ENCODE measurements around the gene SLC22A23.

SLC22A23 gene

GRCh38 chr6:3350252-3350796 is 106.5 kb downstream of the SLC22A23 start:
- CTCF ChIA-PET, result interaction anchor here (0.6 kb wide), 1 partner anchor 103 kb away, joined by 3 read pairs; no protein-coding TSS in a partner anchor
- H3K36me3 ChIP-seq (ENCODE audit: control insufficient read depth in 2 of 2, insufficient read depth in 1 of 2, low read length in 2 of 2), result no peaks in the 10 kb centered on the region
- H3K9me3 ChIP-seq (ENCODE audit: control insufficient read depth, insufficient read depth, low read depth, low read length), result no peaks in the 10 kb centered on the region
- H3K4me3 ChIP-seq (ENCODE audit: low read depth, low read length), result no peak overlapping the region
- POLR2A ChIA-PET, result interaction anchor here (0.8 to 1.5 kb wide), 2 partner anchors 11 to 567 kb away, joined by 3 to 5 read pairs; no protein-coding TSS in a partner anchor
- H3K4me1 ChIP-seq (ENCODE audit: control insufficient read depth, insufficient read depth, low read length), result peaks cover 31% of the 10 kb centered on the region
- peak overlapping the region; percentile 40; the same call in 1 of the 2 replicates for H3K27ac ChIP-seq (ENCODE audit: extremely low read depth, low read depth, low read length)
- TF ChIP-seq ZBTB21 (tag by site-specific recombination; IDR thresholded peaks at IDR 0.05) (no peak), YY1 (tag by site-specific recombination; IDR thresholded peaks at IDR 0.05) (no peak), ZNF366 (tag by site-specific recombination; conservative IDR thresholded peaks at IDR 0.05) (no peak), HOXA7 (CRISPR knock-in tag; IDR thresholded peaks at IDR 0.05; ENCODE audit: borderline replicate concordance) (no peak), MYNN (tag by site-specific recombination; IDR thresholded peaks at IDR 0.05; ENCODE audit: borderline replicate concordance) (no peak), ZNF341 (tag by site-specific recombination; IDR thresholded peaks at IDR 0.05; ENCODE audit: low read depth) (0 out of 2 replicates have a peak, but pooled peaks have one; percentile 36)

GRCh38 chr6:3349388-3350251 is 107.2 kb downstream of the SLC22A23 start:
- H3K4me1 ChIP-seq (ENCODE audit: control insufficient read depth, insufficient read depth, low read length), result peaks cover 31% of the 10 kb centered on the region
- no peaks in the 10 kb centered on the region for H3K36me3 ChIP-seq (ENCODE audit: control insufficient read depth in 2 of 2, insufficient read depth in 1 of 2, low read length in 2 of 2)
- H3K9me3 ChIP-seq (ENCODE audit: control insufficient read depth, insufficient read depth, low read depth, low read length), result no peaks in the 10 kb centered on the region
- ChIA-PET CTCF (interaction anchor here (0.6 to 1.2 kb wide), 2 partner anchors 10 to 102 kb away, joined by 3 read pairs; no protein-coding TSS in a partner anchor), POLR2A (interaction anchor here (1.5 kb wide), 1 partner anchor 11 kb away, joined by 3 read pairs; no protein-coding TSS in a partner anchor)
- H3K4me3 ChIP-seq (ENCODE audit: low read depth, low read length), result no peak overlapping the region
- H3K27ac ChIP-seq (ENCODE audit: extremely low read depth, low read depth, low read length), result no peak overlapping the region; the same call in 1 of the 2 replicates
- TF ChIP-seq MZF1 (tag by site-specific recombination; IDR thresholded peaks at IDR 0.05; ENCODE audit: borderline replicate concordance) (no peak), ZNF16 (tag by site-specific recombination; IDR thresholded peaks at IDR 0.05; ENCODE audit: low read depth) (no peak), ZFHX2 (tag by site-specific recombination; conservative IDR thresholded peaks at IDR 0.05) (peak; percentile 73), SALL2 (tag by site-specific recombination; IDR thresholded peaks at IDR 0.05; ENCODE audit: borderline replicate concordance) (no peak), ZNF645 (tag by site-specific recombination; IDR thresholded peaks at IDR 0.05) (no peak), ZNF626 (tag by site-specific recombination; IDR thresholded peaks at IDR 0.05) (no peak), ZNF184 (tag by site-specific recombination; IDR thresholded peaks at IDR 0.05) (no peak), ZFP69B (tag by site-specific recombination; IDR thresholded peaks at IDR 0.05) (no peak), ZNF701 (tag by site-specific recombination; IDR thresholded peaks at IDR 0.05) (no peak), EGR2 (tag by site-specific recombination; IDR thresholded peaks at IDR 0.05; ENCODE audit: low read depth) (peak; percentile 80), ZNF394 (tag by site-specific recombination; IDR thresholded peaks at IDR 0.05; ENCODE audit: borderline replicate concordance) (no peak), ZNF341 (tag by site-specific recombination; IDR thresholded peaks at IDR 0.05; ENCODE audit: low read depth) (no peak), ZNF514 (tag by site-specific recombination; IDR thresholded peaks at IDR 0.05) (no peak), ZNF37A (tag by site-specific recombination; IDR thresholded peaks at IDR 0.05) (no peak), SP7 (tag by site-specific recombination; IDR thresholded peaks at IDR 0.05) (0 out of 2 replicates have a peak, but pooled peaks have one; percentile 14), ZNF175 (tag by site-specific recombination; IDR thresholded peaks at IDR 0.05) (no peak), ZNF311 (tag by site-specific recombination; IDR thresholded peaks at IDR 0.05; ENCODE audit: borderline replicate concordance) (no peak), ZNF223 (tag by site-specific recombination; IDR thresholded peaks at IDR 0.05) (no peak), TCF7L2 (IDR thresholded peaks at IDR 0.05; ENCODE audit: borderline replicate concordance, low read depth, low read length) (no peak), ZFP37 (tag by site-specific recombination; IDR thresholded peaks at IDR 0.05) (no peak), ZSCAN16 (tag by site-specific recombination; IDR thresholded peaks at IDR 0.05) (0 out of 2 replicates have a peak, but pooled peaks have one; percentile 42), ZSCAN18 (tag by site-specific recombination; IDR thresholded peaks at IDR 0.05) (no peak), BCL6B (tag by site-specific recombination; IDR thresholded peaks at IDR 0.05) (no peak), AEBP2 (tag by site-specific recombination; IDR thresholded peaks at IDR 0.05; ENCODE audit: borderline replicate concordance) (no peak)
